PC-9 (cell line): ENCODE data around the gene ST6GALNAC3.

ENCODE experiments used
- EZH2 ChIP-seq: fragments of 200-600 bp; sonication (generic); IDR thresholded peaks from 2 replicates; pipeline ENCODE4 v1.8.0; 2017; ENCODE audit warnings: antibody characterized with exemption, low read depth
- TF ChIP-seq, protein P1 (sequence below): fragments of 200-600 bp; sonication (generic); conservative IDR thresholded peaks from 2 replicates; pipeline ENCODE4 v1.6.1; 2017; ENCODE audit warnings: mixed run types, antibody characterized with exemption, mild to moderate bottlenecking, moderate library complexity

DNA sequence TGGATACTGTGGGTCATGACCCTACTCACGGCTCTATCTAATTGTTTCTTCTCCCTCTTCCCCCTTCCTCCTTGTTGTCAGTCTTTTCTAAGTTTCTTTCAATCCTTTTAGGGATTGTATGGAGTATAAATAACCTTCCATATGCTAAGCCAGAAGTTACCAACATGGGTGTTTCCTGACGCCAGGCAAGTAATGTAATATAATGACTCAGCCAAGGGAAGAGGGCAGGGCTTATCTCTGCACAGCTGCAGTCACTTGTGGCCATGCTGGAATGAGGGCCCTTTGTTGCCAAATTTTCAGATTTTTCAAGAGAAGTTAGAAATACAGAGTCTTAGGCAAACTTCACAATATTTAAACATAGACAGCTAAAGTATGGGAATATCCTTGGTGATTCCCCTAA lies 194.6 kb downstream of the ST6GALNAC3 start:
- no peak for TF ChIP-seq EZH2
- TF ChIP-seq, protein P1, sequence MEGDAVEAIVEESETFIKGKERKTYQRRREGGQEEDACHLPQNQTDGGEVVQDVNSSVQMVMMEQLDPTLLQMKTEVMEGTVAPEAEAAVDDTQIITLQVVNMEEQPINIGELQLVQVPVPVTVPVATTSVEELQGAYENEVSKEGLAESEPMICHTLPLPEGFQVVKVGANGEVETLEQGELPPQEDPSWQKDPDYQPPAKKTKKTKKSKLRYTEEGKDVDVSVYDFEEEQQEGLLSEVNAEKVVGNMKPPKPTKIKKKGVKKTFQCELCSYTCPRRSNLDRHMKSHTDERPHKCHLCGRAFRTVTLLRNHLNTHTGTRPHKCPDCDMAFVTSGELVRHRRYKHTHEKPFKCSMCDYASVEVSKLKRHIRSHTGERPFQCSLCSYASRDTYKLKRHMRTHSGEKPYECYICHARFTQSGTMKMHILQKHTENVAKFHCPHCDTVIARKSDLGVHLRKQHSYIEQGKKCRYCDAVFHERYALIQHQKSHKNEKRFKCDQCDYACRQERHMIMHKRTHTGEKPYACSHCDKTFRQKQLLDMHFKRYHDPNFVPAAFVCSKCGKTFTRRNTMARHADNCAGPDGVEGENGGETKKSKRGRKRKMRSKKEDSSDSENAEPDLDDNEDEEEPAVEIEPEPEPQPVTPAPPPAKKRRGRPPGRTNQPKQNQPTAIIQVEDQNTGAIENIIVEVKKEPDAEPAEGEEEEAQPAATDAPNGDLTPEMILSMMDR: no peak
